IMR-90 (cell line): ENCODE results near the gene KRTAP10-10. TPM values are rescaled to one million over a fixed set of nuclear protein-coding genes. Genes with fewer than 3 reads are reported as not detected.

ENCODE experiments used
- ATAC-seq: fragments of 200-7000 bp; cut with Tn5 transposase; 2 replicates; pipeline ENCODE4 v1.9.1; 2020; ENCODE audit warnings: low read depth, mild to moderate bottlenecking, moderate library complexity
- BruUV-seq: library from RNA; stranded (reverse); fragments of 400-500 nt; replicated peaks from 2 replicates; lab custom pipeline; 2021; lab: Mats Ljungman, UMichigan
- CTCF ChIA-PET: fragments of 300-600 bp; formaldehyde crosslinking; extraction: SDS; loops from one replicate; lab custom pipeline; 2021; ENCODE audit warnings: antibody characterized with exemption; lab: Yijun Ruan, JAX
- POLR2A ChIA-PET: fragments of 300-600 bp; sonication (Branson Sonifier 250); formaldehyde crosslinking; loops from one replicate; lab custom pipeline; 2022; ENCODE audit warnings: antibody characterized with exemption; ENCODE audit not compliant: unreplicated experiment; lab: Charles Lee
- DNase-seq: peaks from one replicate; pipeline ENCODE4 v3.0.0; 2013
- H2AFZ ChIP-seq: replicated peaks from 2 replicates; pipeline ENCODE3; 2013; ENCODE audit warnings: low read length, mild to moderate bottlenecking; ENCODE audit not compliant: poor library complexity
- H2AK5ac ChIP-seq: 2 replicates; pipeline ENCODE4 v1.6.1; 2013; ENCODE audit warnings: low read depth, low read length, inconsistent platforms
- H2AK9ac ChIP-seq: replicated peaks from 2 replicates; pipeline ENCODE3; 2013; ENCODE audit warnings: mild to moderate bottlenecking, low read depth, low read length, moderate library complexity; ENCODE audit not compliant: poor library complexity
- H2BK120ac ChIP-seq: 2 replicates; pipeline ENCODE4 v1.6.1; 2013; ENCODE audit warnings: low read depth, low read length, inconsistent platforms
- H2BK15ac ChIP-seq: 3 replicates; pipeline ENCODE4 v1.6.1; 2013; ENCODE audit warnings: low read depth, low read length, inconsistent platforms
- H2BK20ac ChIP-seq: 2 replicates; pipeline ENCODE4 v1.6.1; 2013; ENCODE audit warnings: low read depth, mild to moderate bottlenecking, inconsistent platforms, low read length, moderate library complexity
- H2BK5ac ChIP-seq: 2 replicates; pipeline ENCODE4 v1.6.1; 2013; ENCODE audit warnings: mild to moderate bottlenecking, low read depth, low read length, inconsistent platforms; ENCODE audit not compliant: poor library complexity, severe bottlenecking
- H3K14ac ChIP-seq: replicated peaks from 2 replicates; pipeline ENCODE4 v1.6.1; 2013; ENCODE audit warnings: low read depth, low read length, inconsistent platforms
- H3K18ac ChIP-seq: 2 replicates; pipeline ENCODE4 v1.6.1; 2013; ENCODE audit warnings: low read depth, low read length, control low read depth
- H3K23ac ChIP-seq: 2 replicates; pipeline ENCODE4 v1.6.1; 2013; ENCODE audit warnings: low read depth, low read length, inconsistent platforms
- H3K27ac ChIP-seq: 2 replicates; pipeline ENCODE4 v1.5.1; 2013; ENCODE audit warnings: mild to moderate bottlenecking, control low read depth, low read length; ENCODE audit not compliant: insufficient read depth
- H3K27me3 ChIP-seq: 2 replicates; pipeline ENCODE4 v1.6.1; 2013; ENCODE audit warnings: low read length; ENCODE audit not compliant: control insufficient read depth, insufficient read depth
- H3K36me3 ChIP-seq: 2 replicates; pipeline ENCODE4 v1.6.1; 2013; ENCODE audit warnings: low read length, mixed read lengths; ENCODE audit not compliant: control insufficient read depth, insufficient read depth
- H3K4ac ChIP-seq: 2 replicates; pipeline ENCODE4 v1.6.1; 2013; ENCODE audit warnings: low read depth, low read length, inconsistent platforms
- H3K4me1 ChIP-seq: 2 replicates; pipeline ENCODE4 v1.6.1; 2013; ENCODE audit warnings: low read length, mixed read lengths; ENCODE audit not compliant: control insufficient read depth, insufficient read depth
- H3K4me2 ChIP-seq: 2 replicates; pipeline ENCODE4 v1.6.1; 2013; ENCODE audit warnings: low read depth, mild to moderate bottlenecking, control low read depth, low read length, moderate library complexity
- H3K4me3 ChIP-seq: 2 replicates; pipeline ENCODE4 v1.5.1; 2013; ENCODE audit warnings: low read depth, mild to moderate bottlenecking, control low read depth, low read length, moderate library complexity; ENCODE audit not compliant: insufficient read depth
- H3K56ac ChIP-seq: 2 replicates; pipeline ENCODE4 v1.6.1; 2013; ENCODE audit warnings: low read length, inconsistent platforms; ENCODE audit not compliant: insufficient read depth; ENCODE audit errors: extremely low read depth
- H3K79me1 ChIP-seq, 2 experiments: 2 replicates each; pipeline ENCODE4 v1.6.1; 2013; ENCODE audit warnings: low read length in 2 of 2, inconsistent platforms in 1 of 2, low read depth in 1 of 2
- H3K9ac ChIP-seq: 2 replicates; pipeline ENCODE4 v1.6.1; 2013; ENCODE audit warnings: low read depth, low read length, control low read depth
- H3K9me1 ChIP-seq: 2 replicates; pipeline ENCODE4 v1.6.1; 2013; ENCODE audit warnings: low read length, inconsistent platforms; ENCODE audit not compliant: insufficient read depth
- H3K9me3 ChIP-seq: 2 replicates; pipeline ENCODE4 v1.6.1; 2013; ENCODE audit warnings: low read length; ENCODE audit not compliant: control insufficient read depth, insufficient read depth
- H4K20me1 ChIP-seq: 2 replicates; pipeline ENCODE4 v1.6.1; 2013; ENCODE audit warnings: low read length, inconsistent platforms; ENCODE audit not compliant: insufficient read depth
- H4K5ac ChIP-seq: 2 replicates; pipeline ENCODE4 v1.6.1; 2013; ENCODE audit warnings: mild to moderate bottlenecking, low read depth, low read length, control low read depth
- H4K8ac ChIP-seq, 2 experiments: 2 replicates each; pipeline ENCODE4 v1.6.1; 2013; ENCODE audit warnings: low read depth in 2 of 2, low read length in 2 of 2, control low read depth in 1 of 2, inconsistent platforms in 1 of 2
- H4K91ac ChIP-seq: 2 replicates; pipeline ENCODE4 v1.6.1; 2013; ENCODE audit warnings: low read depth, low read length, inconsistent platforms; ENCODE audit not compliant: insufficient read depth
- BHLHE40 ChIP-seq: fragments of 150-350 bp; IDR thresholded peaks from 2 replicates; pipeline ENCODE4 v1.6.1; 2016; ENCODE audit warnings: mild to moderate bottlenecking, low read depth, low read length
- CEBPB ChIP-seq: IDR thresholded peaks from 2 replicates; pipeline ENCODE4 v1.6.1; 2012; ENCODE audit warnings: low read depth, low read length, improper control_type of control experiment
- CTCF ChIP-seq: conservative IDR thresholded peaks from 2 replicates; pipeline ENCODE4 v1.5.1; 2012; ENCODE audit warnings: mild to moderate bottlenecking, low read depth, low read length, improper control_type of control experiment
- ELK1 ChIP-seq: fragments of 150-350 bp; IDR thresholded peaks from 2 replicates; pipeline ENCODE4 v1.6.1; 2016; ENCODE audit warnings: low read depth, mild to moderate bottlenecking, low read length, moderate library complexity, borderline replicate concordance
- MAFK ChIP-seq: IDR thresholded peaks from 2 replicates; pipeline ENCODE4 v1.6.1; 2012; ENCODE audit warnings: low read depth, low read length, improper control_type of control experiment
- MAZ ChIP-seq: IDR thresholded peaks from 2 replicates; pipeline ENCODE4 v1.6.1; 2012; ENCODE audit warnings: low read depth, mild to moderate bottlenecking, low read length, improper control_type of control experiment, moderate library complexity, borderline replicate concordance
- NFE2L2 ChIP-seq: fragments of 150-350 bp; IDR thresholded peaks from 2 replicates; pipeline ENCODE4 v1.6.1; 2016; ENCODE audit warnings: low read depth, mild to moderate bottlenecking, low read length
- RCOR1 ChIP-seq: IDR thresholded peaks from 2 replicates; pipeline ENCODE4 v1.6.1; 2012; ENCODE audit warnings: mild to moderate bottlenecking, low read length, improper control_type of control experiment; ENCODE audit not compliant: insufficient replicate concordance
- SMC3 ChIP-seq: fragments of 150-350 bp; IDR thresholded peaks from 2 replicates; pipeline ENCODE4 v1.6.1; 2016; ENCODE audit warnings: low read depth, mild to moderate bottlenecking, antibody characterized with exemption, low read length, moderate library complexity
- USF2 ChIP-seq: fragments of 150-350 bp; IDR thresholded peaks from 2 replicates; pipeline ENCODE4 v1.6.1; 2017; ENCODE audit warnings: mild to moderate bottlenecking, antibody characterized with exemption, low read length, low read depth
- WGBS, 2 experiments: methylation state at CpG; one replicate each; pipeline versions ENCODE4 v1.1.5 to v1.1.7; 2013; ENCODE audit warnings: missing lambda C conversion rate in 2 of 2; ENCODE audit not compliant: insufficient read length in 1 of 2; ENCODE audit errors: extremely low coverage in 2 of 2; 5-methylcytosine and 5-hydroxymethylcytosine counted together
- dilution Hi-C: fragments of 300-500 bp; cut with HindIII; formaldehyde crosslinking; loops from one replicate; pipeline ENCODE4 v1.14.3; 2018; ENCODE audit warnings: low sequenced_read_pairs; ENCODE audit not compliant: unreplicated experiment
- in situ Hi-C: fragments of 300-500 bp; cut with MboI; formaldehyde crosslinking; loops from 3 replicates; pipeline ENCODE4 v1.14.3; 2019; ENCODE audit warnings: low sequenced_read_pairs, inconsistent platforms, mixed read lengths
- intact Hi-C: fragments of 100-400 bp; cut with micrococcal nuclease; formaldehyde crosslinking; loops from 2 replicates; pipeline ENCODE4 v1.10.0; 2022
- polyA plus RNA-seq, 3 experiments: library from polyadenylated mRNA; depleted of rRNA; stranded (reverse); fragments of >200 nt; gene quantifications; 2 replicates each; pipeline ENCODE4 v1.2.3, GENCODE V29; 2012; ENCODE audit warnings: low replicate concordance in 1 of 3
- total RNA-seq: library from RNA; depleted of rRNA; stranded (reverse); fragments of >200 nt; gene quantifications from 2 replicates; pipeline ENCODE4 v1.2.3, GENCODE V29; 2012

The KRTAP10-10 gene
- total and polyA plus RNA-seq, 2 of the 4 experiments (the other 2 are of a cell fraction) = not detected

- H3K9me1 ChIP-seq = no peaks in the 10 kb centered on the region
- H3K36me3 ChIP-seq = no peaks in the 10 kb centered on the region
- H3K4me2 ChIP-seq = no peak overlapping the region
- CTCF ChIA-PET = no interaction called here
- H3K56ac ChIP-seq = no peak overlapping the region
- no peaks in the 10 kb centered on the region for H3K4me1 ChIP-seq
- no peak overlapping the region for H3K27ac ChIP-seq
- no peak overlapping the region for H3K18ac ChIP-seq
- no peak overlapping the region for H4K8ac ChIP-seq
- BruUV-seq = no TSS peak
- DNase-seq (no peak), ATAC-seq (no peak)
- H2BK15ac ChIP-seq = no peak overlapping the region
- H2AFZ ChIP-seq = no peak overlapping the region
- H3K79me1 ChIP-seq = no peaks in the 10 kb centered on the region
- no peak overlapping the region for H3K4me3 ChIP-seq
- 63% methylated on average over 2 of the region's 14 CpGs; no CpG with 5 or more reads in 1 of the 2 experiments for WGBS, 2 experiments
- dilution Hi-C loops = no loop called here
- H3K14ac ChIP-seq = no peak overlapping the region
- no peak overlapping the region for H3K23ac ChIP-seq
- no peak for TF ChIP-seq USF2
- TF ChIP-seq BHLHE40 = no peak
- no peak for TF ChIP-seq ELK1
- TF ChIP-seq CTCF = no peak
- no peak for TF ChIP-seq SMC3
- no peak for TF ChIP-seq RCOR1
- TF ChIP-seq NFE2L2 = no peak
- TF ChIP-seq MAFK = no peak
- TF ChIP-seq MAZ = no peak
- no peak for TF ChIP-seq CEBPB
- no peak overlapping the region for H2BK120ac ChIP-seq
- no peak overlapping the region for H4K5ac ChIP-seq
- in situ Hi-C loops = no loop called here
- H2BK20ac ChIP-seq = no peak overlapping the region
- H4K91ac ChIP-seq = no peak overlapping the region
- no peak overlapping the region for H3K9ac ChIP-seq
- no peak overlapping the region for H2BK5ac ChIP-seq
- peaks cover 10% of the 10 kb centered on the region for H3K9me3 ChIP-seq
- POLR2A ChIA-PET = no interaction called here
- intact Hi-C loops = no loop called here
- H2AK9ac ChIP-seq = no peak overlapping the region
- no peak overlapping the region for H2AK5ac ChIP-seq
- no peaks in the 10 kb centered on the region for H4K20me1 ChIP-seq
- no peaks in the 10 kb centered on the region; the same call in 1 of the 2 replicates for H3K27me3 ChIP-seq
- H3K4ac ChIP-seq = no peak overlapping the region
These were observed 6.7 kb downstream of the KRTAP10-10 start for GRCh38 chr21:44643741-44644310.
